Measurements from ENCODE around the gene TP53AIP1.

TP53AIP1 gene

GRCh38 chr11:128889657-128890213, 52.9 kb downstream of the TP53AIP1 start:
- no peak for TF ChIP-seq GATA3 (IDR thresholded peaks at IDR 0.05; ENCODE audit: low read depth, low read length)
- no peak for TF ChIP-seq GATA2 (IDR thresholded peaks at IDR 0.05; ENCODE audit: low read depth, low read length)

- no peak for TF ChIP-seq GATA2 (IDR thresholded peaks at IDR 0.05; ENCODE audit: low read depth, low read length)
- no peak for TF ChIP-seq GATA3 (IDR thresholded peaks at IDR 0.05; ENCODE audit: low read depth, low read length)
Measured at GRCh38 chr11:128888034-128888985, 54.4 kb downstream of the TP53AIP1 start.

GRCh38 chr11:128886406-128887124, 56.1 kb downstream of the TP53AIP1 start:
- TF ChIP-seq GATA2 (IDR thresholded peaks at IDR 0.05; ENCODE audit: low read depth, low read length) = no peak
- TF ChIP-seq GATA3 (IDR thresholded peaks at IDR 0.05; ENCODE audit: low read depth, low read length) = no peak

All from SH-SY5Y (cell line).